Activated CD8-positive, alpha-beta memory T cell treated with anti-CD3 and anti-CD28 coated beads for 48 hours (primary cell): ENCODE data around the gene DHRS12.
A peak's percentile ranks its signal among the peaks of the same experiment; 100 is the strongest.

Source experiments
- DNase-seq, 3 experiments: peaks; one replicate each; pipeline ENCODE4 v3.0.0-alpha.2; 2020; ENCODE audit warnings: low read depth in 2 of 3, low spot score in 2 of 3

Gene DHRS12

DNA sequence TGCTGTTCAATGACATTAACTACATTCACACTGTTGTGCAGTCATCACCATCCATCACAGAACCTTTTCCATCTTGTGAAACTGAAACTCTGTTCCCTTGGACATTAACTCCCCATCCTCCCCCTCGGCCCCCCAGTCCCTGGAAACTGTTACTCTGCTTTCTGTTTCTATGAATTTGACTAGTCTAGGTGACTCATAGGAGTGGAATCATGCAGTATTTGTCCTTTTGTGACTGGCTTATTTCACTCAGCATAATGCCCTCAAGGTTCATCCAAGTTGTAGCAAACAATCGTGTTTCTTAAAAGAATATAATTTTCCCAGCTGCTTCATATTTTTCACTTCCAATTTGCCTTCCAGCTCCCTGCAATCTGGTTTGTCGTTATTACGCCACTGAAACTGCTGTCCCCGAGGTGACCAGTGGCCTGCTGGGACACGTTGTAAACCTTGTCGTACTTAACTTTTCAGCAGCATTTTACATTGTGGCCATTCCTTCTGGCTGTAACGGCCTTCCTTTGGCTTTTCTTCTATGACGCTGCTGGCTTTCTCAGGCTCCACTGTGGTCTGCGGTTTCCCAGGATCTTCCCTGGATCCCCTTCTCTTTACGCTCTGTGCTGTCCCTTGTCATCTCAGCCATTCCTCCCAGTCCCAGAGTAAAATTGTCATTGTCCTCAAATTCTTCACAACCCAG, 74.0 kb downstream of the DHRS12 start:
- DNase-seq, result peak in 1 of 3 experiments; percentile 27

GRCh38 chr13:51728972-51729371, 75.0 kb downstream of the DHRS12 start:
- no peak for DNase-seq

DNA sequence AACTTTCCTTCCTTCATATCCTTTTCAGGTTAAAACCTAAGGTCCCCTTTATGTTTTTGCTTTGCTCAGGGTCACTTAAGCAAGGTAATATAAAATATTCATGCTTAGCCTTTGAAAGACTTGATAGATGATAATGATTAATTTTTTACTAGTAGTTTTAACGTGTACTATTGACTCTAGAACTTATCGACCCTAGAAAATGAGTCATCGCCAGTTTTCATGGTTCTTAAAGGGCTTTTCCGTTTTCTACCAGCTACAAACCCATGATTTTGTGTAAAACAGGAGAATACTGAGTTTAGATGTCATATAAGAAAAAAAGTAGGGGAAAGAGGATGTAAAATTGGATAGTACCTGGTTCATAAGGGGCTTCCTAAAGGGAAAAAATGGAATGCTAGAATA, 75.7 kb downstream of the DHRS12 start:
- DNase-seq, result no peak

GRCh38 chr13:51727634-51728274, 76.2 kb downstream of the DHRS12 start:
- DNase-seq, result no peak

DNA sequence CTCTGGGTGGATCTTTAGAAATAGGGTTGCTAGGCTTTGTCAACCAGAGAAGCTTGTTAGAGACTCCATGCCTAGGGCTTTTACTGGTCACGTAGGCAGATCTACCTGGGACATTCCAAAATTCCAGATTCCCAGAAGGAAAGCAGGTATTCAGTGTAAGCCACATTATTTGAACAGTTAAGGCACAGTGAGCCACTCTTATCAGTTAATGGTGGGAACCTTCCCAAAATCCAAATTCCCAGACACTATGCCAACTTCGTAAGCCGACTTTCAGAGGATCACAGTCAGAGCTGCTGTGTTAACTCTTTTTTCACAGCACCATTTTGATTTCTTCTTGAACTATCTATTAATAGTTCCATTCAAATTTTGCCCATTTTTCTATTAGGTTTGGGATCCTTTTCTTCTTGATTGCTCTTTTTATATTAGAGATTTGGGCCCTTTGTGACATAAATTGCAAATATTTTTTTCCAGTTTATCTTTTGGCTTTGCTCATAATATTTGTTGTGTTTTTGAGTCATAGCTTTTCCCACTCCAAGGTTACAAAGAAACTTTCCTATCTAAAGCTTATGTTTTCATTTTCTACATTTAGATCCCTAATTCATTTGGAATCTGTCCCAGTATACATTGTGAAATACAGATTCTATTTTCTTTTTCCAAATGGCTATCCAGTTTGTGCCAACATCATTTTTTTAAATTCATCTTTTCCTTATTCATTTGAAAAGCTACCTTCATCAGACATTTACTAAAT, 77.3 kb downstream of the DHRS12 start:
- no peak for DNase-seq

DNA sequence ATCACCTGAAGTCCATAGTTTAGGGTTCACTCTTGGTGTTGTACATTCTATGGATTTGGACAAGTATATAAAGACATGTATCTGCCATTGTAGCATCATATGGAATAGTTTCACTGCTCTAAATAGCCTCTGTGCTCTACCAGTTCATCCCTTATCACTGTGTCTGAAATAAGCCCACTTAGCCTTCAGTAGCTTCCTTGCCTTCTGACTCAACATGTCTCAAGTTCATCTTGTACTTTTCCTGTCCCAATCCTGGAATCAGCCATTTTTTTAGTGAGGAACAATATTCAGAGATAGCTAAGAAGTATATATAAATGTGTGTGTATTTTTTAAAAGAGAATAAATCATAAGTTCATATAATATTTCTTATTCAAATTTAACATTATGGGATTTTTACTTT, 79.2 kb downstream of the DHRS12 start:
- DNase-seq, result no peak

- DNase-seq, result no peak
These were observed 80.4 kb downstream of the DHRS12 start for GRCh38 chr13:51723529-51723928.

DNA sequence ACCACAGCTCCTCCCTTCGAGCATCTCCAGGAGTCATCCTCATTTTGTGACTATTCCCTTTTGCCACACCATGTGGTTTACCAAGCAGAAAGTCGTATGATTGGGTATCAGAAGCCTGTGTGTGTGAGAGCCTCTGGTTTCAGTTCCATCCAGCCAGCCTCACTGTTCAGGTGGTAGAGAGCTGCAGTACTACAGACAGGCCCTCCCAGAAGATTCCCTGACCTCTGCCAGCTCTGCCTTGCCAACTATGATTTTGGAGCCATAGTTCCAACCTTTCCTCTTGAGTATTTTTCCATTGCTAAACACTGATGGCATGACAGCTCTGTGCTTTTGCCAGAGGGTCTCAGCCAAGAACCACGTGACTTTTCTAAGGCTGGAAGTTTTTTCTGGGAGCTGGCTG, 82.5 kb downstream of the DHRS12 start:
- no peak for DNase-seq

GRCh38 chr13:51719394-51719793, 84.6 kb downstream of the DHRS12 start:
- DNase-seq, result no peak
